GM18520 (cell line): ENCODE data around the gene GPBP1.
"Not testable (repeated sequence)": the region's sequence is repeated elsewhere in the genome, so short reads cannot be mapped to it uniquely, and the experiment has no call there.

Experiments used
- ATAC-seq: cut with Tn5 transposase; IDR thresholded peaks from one replicate; pipeline ENCODE4 v1.9.1; 2021; ENCODE audit not compliant: unreplicated experiment

The GPBP1 gene

GRCh38 chr5:57176350-57176857 is 2.5 kb downstream of the GPBP1 start:
- no peak for ATAC-seq

GRCh38 chr5:57177479-57178156 is 3.8 kb downstream of the GPBP1 start:
- no peak for ATAC-seq

- ATAC-seq, result not testable (repeated sequence)
These were observed 4.4 kb downstream of the GPBP1 start for GRCh38 chr5:57178238-57178637.

GRCh38 chr5:57179262-57180200 is 5.7 kb downstream of the GPBP1 start:
- ATAC-seq, result no peak

GRCh38 chr5:57181154-57181553 is 7.3 kb downstream of the GPBP1 start:
- ATAC-seq, result no peak

- no peak for ATAC-seq
These were observed 10.5 kb downstream of the GPBP1 start for GRCh38 chr5:57184322-57184721.

GRCh38 chr5:57185313-57185712 is 11.5 kb downstream of the GPBP1 start:
- no peak for ATAC-seq

GRCh38 chr5:57186194-57186593 is 12.3 kb downstream of the GPBP1 start:
- ATAC-seq, result no peak

- ATAC-seq, result not testable (repeated sequence)
These were observed 14.1 kb downstream of the GPBP1 start for GRCh38 chr5:57187977-57188376.

- ATAC-seq, result no peak
These were observed 15.7 kb downstream of the GPBP1 start for GRCh38 chr5:57189515-57189914.

GRCh38 chr5:57190593-57190992 is 16.7 kb downstream of the GPBP1 start:
- no peak for ATAC-seq

GRCh38 chr5:57191163-57191562 is 17.3 kb downstream of the GPBP1 start:
- no peak for ATAC-seq

- no peak for ATAC-seq
These were observed 18.1 kb downstream of the GPBP1 start for GRCh38 chr5:57191986-57192385.

GRCh38 chr5:57192832-57193231 is 19.0 kb downstream of the GPBP1 start:
- not testable (repeated sequence) for ATAC-seq

- no peak for ATAC-seq
These were observed 20.0 kb downstream of the GPBP1 start for GRCh38 chr5:57193757-57194413.

- no peak for ATAC-seq
These were observed 20.8 kb downstream of the GPBP1 start for GRCh38 chr5:57194653-57195052.

- no peak for ATAC-seq
These were observed 21.2 kb downstream of the GPBP1 start for GRCh38 chr5:57195060-57195459.

GRCh38 chr5:57199866-57200265 is 26.0 kb downstream of the GPBP1 start:
- no peak for ATAC-seq

- ATAC-seq, result no peak
These were observed 29.0 kb downstream of the GPBP1 start for GRCh38 chr5:57202811-57203210.

GRCh38 chr5:57207007-57207653 is 33.3 kb downstream of the GPBP1 start:
- no peak for ATAC-seq

- no peak for ATAC-seq
These were observed 33.8 kb downstream of the GPBP1 start for GRCh38 chr5:57207681-57208080.
